OCI-M2 (cell line): ENCODE data around the gene GIT2.
"Not testable (repeated sequence)": the region's sequence is repeated elsewhere in the genome, so short reads cannot be mapped to it uniquely, and the experiment has no call there.

Experiments used
- DNase-seq: peaks from one replicate; lab custom pipeline; 2025; ENCODE audit not compliant: unreplicated experiment; lab: John Stamatoyannopoulos, UW

Gene GIT2

DNA sequence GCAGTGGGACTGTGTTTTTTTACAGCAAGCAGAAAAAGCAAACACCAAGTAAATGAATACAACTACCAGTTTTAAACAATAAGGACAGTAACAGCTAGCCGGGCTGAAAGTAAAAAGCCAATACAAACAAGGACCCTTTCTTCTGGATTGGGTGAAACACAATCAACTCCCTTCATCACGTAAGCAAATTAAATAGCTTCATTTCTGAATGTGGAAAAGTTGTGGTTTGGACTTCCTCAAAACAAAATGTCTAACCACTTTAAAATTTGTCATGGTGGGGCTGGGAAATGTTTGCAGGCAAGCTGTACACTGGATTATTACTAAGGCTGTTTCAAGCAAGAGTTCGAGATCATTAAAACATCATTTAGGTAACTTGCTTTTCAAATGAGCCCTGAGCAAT, 48.6 kb downstream of the GIT2 start:
- DNase-seq, result no peak

DNA sequence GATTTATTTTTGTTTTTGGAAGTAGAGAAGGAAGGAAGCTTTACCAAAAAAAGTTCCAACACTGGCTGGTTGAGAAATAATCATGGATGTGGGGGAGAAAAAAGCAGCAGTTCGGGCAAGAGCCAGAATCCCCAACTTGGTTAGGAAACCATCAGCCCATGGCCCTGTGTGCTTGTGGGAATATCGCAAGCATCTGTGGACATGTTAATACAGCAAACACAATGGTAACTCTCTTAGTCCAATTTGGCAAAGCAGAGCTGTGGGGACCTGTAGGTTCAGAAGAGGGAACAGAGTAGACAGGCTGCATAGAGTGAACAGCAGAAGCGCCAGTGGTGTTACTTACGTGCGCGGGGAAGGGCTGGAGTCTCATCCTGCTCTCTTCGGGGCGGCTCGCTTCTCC, 49.3 kb downstream of the GIT2 start:
- no peak for DNase-seq

DNA sequence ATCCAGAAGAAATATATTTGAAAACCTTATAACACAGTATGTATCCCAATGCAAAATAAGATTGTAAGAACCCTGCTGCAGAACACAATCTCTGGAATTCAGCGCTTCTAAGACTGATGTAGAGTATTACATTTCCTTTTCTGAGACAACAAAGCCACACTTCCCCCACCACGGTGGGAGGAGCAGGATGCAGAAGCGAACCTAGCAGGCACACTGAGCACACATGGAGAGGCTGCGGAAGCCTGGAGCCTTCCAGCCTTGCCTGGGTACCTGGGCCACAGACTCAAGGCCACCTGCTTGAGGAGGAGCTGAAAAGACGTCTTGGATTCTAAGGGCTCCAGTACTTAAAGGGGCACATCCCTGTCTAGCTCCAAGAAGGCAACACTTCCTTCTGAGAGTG, 49.7 kb downstream of the GIT2 start:
- DNase-seq, result no peak

DNA sequence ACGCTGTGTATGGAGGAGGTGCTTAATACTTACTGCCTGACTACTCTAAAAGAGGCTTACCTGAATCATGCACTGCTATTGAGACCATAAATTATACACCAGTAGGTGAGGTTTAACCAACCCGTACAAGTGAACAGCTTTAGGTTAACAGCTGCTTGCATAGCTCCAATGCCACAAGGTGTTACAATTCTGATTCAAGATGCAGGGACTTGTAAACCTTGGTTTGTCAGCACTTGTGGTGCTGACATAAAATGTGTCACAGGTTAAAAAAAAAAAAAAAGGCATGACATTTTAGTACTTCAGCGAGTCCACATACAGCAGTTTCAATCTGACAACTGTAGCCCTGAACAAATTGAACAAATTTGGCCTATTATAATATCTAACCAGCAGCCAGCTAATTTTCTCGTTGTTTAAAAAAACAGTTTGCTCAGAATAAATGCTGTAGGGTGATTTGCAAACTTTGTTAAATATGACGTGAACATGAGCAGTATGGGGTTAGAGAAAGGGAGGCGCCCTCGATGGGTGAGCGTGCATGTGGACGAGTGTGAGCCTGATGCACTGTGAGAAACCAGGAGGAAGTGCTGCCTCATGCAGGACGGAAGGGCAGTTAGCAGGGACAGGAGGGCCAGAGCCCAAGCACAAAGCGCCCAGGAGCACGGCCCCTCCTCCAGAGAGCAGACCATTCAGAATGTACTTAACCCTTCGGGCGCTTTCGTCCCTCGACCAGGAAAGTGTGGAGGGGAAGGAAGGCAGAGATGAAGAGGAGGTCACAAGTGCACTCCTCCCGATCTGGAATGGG, 51.4 kb downstream of the GIT2 start:
- DNase-seq, result no peak

GRCh38 chr12:109943811-109944210, 52.4 kb downstream of the GIT2 start:
- no peak for DNase-seq

GRCh38 chr12:109940339-109940923, 55.7 kb downstream of the GIT2 start:
- DNase-seq, result no peak

DNA sequence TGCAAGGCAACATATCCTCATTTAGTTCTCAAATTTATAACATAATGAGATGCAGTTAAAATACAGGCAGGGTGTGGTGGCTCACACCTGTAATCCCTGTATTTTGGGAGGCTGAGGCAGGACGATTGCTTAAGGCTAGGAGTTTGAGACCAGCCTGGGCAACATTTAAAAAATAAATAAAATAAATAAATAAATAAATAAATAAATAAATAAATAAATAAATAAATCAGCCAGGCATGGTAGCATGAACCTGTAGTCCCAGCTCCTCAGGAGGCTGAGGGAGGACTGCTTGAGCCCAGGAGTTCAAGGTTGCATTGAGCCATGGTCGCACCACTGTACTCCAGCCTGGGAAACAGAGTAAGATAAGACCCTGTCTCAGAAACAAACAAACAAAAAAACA, 56.7 kb downstream of the GIT2 start:
- DNase-seq, result no peak

DNA sequence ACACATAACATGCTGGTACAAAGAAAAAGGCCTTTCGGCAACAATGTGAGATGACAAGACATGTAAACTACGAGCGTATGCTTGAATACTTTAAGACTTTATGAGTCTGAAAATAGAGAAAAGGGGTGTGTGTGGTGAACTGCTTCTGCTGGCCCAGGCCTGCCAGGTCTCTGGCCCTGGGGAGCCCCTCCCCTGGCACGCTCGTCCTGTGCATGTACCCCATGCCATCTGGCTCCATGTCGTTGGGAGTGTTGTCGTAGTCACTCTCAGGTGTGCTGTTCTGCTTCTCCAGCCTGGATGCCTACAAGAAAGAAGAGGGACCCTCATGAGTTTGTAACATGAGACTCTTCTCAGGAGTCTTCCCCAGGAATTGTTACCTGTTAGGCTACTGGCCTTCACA, 57.2 kb downstream of the GIT2 start:
- no peak for DNase-seq

- DNase-seq, result no peak
These were observed 58.8 kb downstream of the GIT2 start for GRCh38 chr12:109937371-109937770.

DNA sequence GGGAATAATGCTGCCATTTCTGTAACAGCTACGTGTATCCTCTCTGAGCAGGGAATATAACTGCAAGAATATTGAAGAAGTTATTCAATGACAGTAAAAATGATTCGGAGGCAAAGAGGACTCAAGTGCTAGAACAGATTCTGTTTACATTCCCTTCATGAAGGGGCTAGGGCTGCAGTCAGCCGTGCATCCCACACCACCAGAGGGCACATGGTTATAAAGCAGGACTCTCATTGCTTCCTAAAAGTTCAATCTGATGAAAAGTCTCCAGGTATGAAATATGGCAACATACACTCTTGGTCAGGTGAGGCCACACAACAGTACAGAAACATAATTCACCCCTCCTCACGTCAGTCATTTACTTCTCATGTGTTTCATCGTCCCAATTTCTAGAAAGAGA, 62.1 kb downstream of the GIT2 start:
- DNase-seq, result no peak

DNA sequence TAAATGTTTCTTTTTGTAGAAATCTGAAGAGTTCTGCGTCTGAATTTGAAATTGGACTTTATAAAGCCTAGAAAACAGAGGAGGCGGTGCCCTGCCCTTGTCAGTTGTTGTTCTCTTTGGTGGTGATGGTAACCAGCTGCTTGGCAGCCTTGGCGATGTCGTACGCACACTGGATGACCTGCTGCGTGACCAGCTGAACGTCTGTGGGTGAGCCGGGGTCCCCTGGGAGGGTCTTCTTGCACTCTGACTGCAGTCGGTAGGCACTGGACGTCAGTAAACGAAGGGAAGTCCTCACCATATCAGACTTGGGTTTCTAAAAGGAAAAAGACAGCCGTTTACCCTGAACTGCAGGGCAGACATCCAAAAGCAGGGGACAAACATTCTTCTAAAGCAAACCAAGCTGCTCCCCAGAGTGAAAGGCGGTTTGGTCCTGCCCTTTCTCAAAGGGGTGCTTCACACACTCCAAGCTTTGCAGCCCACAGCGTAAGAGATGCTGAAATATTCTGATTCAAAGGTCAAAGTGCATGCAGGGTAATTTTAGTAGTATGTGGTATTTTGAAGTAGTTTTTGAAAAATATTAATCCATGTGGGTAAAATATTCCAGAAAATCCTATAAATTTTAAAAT, 63.2 kb downstream of the GIT2 start:
- no peak for DNase-seq

DNA sequence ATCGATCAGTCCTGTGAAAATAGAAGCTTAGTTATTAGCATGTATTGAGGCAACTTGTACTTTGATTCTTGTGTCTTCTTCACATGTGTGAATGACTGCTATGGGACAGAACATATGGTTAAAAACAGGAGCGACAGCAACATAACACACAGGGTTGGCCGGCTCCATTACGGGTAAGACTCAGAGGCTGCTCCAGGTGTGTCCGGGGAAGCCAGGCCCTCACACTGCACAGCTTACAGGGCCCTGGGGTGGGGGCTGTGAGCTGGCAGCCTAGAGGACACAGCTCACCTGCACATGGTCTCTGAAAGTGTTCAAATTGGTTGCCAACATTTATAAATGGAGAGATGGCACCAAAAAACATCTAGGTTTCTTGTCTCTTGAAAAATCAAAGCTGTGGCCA, 65.0 kb downstream of the GIT2 start:
- no peak for DNase-seq

DNA sequence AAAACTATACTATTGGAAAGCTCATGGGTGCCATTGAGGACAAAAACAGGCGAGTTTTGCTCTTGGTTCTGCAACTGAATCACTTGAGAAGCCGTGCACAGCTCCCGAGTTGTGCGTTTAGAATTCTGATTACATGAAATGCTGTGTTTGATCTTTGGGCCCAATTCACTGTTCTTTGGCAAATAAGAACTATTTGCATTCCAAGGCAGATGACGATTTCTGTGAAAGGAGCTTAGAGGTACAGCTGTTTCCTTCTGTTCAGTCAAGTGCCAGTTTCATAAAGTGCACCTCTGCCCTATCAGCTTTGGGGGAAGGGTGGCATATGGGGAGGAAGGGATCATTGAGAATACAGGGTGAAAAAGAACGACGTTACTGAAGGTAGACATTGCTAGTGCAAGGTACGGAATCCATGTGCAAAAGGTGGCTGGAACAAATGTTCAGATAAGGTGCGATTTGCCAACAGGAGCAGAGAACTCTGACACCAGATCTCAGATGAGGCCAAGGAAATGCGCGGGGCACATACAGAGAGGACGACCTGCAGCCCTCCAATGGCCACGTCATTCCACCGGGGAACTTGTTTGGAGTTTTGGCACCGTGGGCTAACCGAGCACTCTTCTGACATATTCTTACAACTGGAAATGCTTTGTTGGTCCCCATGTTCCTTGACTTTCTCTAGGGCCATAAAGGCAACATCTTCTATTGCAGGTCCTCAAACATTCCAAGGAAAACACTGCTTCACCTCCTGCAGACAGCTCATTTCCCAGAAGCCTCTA, 66.0 kb downstream of the GIT2 start:
- no peak for DNase-seq

DNA sequence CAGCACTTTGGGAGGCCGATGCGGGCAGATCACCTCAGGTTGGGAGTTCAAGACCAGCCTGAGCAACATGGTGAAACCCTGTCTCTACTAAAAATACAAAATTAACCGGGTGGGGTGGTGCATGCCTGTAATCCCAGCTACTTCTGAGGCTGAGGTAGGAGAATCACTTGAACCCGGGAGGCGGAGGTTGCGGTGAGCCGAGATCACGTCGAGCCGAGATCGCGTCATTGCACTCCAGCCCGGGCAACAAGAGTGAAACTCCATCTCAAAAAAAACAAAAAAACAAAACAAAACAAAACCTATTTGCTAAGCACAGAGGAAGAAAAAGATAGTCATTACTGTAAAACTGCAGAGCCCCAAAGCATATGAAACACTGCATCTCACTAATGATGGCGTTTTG, 66.8 kb downstream of the GIT2 start:
- DNase-seq, result not testable (repeated sequence)

DNA sequence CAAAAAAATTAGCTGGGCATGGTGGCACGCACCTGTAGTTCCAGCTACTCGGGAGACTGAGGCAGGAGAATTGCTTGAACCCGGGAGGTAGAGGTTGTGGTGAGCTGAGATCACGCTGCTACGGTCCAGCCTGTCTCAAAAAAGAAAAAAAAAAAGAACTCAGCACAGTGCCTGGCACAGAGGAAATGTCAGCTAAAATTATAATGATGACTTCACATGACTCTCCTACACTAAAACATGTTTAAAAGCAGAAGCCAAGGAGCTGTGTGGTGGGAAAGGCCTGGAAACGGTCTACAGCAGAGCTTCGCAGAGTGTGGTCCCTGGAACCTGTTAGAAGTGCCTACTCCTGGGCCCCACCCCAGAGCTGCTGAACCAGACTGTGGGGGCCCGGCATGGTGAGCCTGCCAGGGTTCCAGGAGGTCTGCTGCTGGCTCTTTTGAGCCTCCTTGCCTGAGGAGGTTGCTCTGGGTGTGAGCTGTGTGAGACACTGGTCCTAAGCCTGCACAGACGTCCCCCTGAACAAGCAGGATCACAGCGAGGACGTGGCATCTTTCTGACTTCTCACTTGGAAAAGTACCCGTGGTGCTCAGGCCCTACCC, 68.0 kb downstream of the GIT2 start:
- no peak for DNase-seq

DNA sequence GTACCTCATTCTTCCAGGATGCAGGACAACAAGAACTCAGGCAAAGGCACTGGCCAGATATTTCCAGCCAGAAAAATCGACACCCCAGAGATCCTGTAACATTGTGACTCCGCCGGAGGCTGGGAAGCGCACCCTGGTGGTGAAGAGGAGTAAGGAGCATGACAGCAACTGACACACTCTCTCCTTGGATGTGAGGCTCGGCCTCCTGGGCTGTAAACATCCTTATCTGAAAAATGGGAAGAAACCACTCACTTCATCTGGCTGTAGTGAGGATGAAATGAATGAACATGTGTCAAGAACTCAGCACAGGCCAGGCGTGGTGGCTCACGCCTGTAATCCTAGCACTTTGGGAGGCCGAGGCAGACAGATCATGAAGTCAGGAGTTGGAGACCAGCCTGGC, 68.5 kb downstream of the GIT2 start:
- DNase-seq, result no peak

DNA sequence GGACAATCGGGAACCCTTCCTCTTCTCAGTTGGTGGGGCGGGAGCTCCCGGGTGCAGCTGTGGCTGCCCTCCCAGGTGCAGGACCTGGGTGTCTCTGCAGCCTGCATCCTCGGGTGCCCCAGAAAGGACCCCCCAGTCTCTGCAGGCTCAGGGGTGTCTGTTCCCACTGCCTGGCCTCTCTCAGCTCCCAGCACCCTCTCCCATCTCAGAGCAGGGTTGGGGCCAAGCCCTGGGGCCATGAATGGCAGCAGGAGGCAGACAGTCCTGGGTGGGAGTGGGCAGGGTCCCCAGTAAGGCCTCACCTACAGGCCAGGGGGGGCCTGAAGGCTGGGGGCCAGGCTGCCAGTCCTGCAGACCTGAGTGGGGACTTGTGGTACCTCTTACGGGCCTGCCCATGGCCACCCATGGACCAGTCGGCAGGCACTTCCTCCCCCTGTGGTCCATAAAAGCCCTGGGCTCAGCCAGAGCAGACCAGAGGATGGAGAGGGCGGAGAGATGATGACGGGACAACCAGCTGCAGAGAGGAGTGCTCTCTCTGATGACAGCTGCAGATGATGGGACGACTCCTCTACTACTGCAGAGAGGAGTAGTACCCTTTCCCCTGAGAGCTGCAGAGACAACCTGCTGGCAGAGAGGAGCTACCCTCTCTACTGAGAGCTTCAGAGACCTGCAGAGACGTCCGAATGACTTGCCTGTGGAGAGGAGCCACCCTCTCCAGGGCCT, 69.5 kb downstream of the GIT2 start:
- no peak for DNase-seq

DNA sequence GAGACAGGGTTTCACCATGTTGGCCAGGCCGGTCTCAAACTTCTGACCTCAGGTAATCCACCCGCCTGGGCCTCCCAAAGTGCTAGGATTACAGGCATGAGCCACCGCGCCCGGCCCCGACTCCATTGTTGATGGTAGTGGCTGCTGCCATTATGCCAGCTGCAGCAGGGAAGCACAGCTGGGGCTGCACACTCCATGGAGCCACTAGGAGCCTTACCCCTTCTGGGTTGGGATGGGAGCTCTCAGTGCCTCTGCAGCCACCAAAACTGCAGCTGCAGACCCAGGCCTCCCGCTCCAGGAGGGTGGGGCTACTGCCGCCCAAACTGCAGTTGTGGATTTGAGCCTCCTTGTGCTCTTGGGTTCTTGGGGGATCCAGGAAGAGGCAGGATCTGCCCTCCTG, 70.2 kb downstream of the GIT2 start:
- no peak for DNase-seq

- no peak for DNase-seq
These were observed 70.9 kb downstream of the GIT2 start for GRCh38 chr12:109925185-109925840.
